HepG2 (cell line): Measurements from ENCODE around the gene CTCF.

ENCODE experiments used
- RBFOX2 ChIP-seq: fragments of 200-400 bp; formaldehyde crosslinking; IDR thresholded peaks from 2 replicates; pipeline ENCODE4 v1.6.1; 2017; ENCODE audit warnings: low read depth, mild to moderate bottlenecking, low read length
- TBP ChIP-seq: sonication (generic); formaldehyde crosslinking; IDR thresholded peaks from 2 replicates; pipeline ENCODE4 v1.5.0; 2020; ENCODE audit warnings: missing genetic modification reagents
- TF ChIP-seq, protein P1 (sequence below): sonication (generic); formaldehyde crosslinking; IDR thresholded peaks from 2 replicates; pipeline ENCODE4 v1.4.0; 2020; ENCODE audit warnings: mild to moderate bottlenecking, missing genetic modification reagents
- TF ChIP-seq, protein P2 (sequence below): IDR thresholded peaks from 2 replicates; pipeline ENCODE4 v1.6.1; 2016; ENCODE audit warnings: missing genetic modification reagents, missing compliant biosample characterization

GRCh38 chr16:67613808-67614207 is 51.5 kb downstream of the CTCF start:
- TF ChIP-seq RBFOX2 (no peak), TBP (CRISPR knock-in tag) (no peak)
- TF ChIP-seq, protein P1, sequence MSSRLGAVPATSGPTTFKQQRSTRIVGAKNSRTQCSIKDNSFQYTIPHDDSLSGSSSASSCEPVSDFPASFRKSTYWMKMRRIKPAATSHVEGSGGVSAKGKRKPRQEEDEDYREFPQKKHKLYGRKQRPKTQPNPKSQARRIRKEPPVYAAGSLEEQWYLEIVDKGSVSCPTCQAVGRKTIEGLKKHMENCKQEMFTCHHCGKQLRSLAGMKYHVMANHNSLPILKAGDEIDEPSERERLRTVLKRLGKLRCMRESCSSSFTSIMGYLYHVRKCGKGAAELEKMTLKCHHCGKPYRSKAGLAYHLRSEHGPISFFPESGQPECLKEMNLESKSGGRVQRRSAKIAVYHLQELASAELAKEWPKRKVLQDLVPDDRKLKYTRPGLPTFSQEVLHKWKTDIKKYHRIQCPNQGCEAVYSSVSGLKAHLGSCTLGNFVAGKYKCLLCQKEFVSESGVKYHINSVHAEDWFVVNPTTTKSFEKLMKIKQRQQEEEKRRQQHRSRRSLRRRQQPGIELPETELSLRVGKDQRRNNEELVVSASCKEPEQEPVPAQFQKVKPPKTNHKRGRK: no peak
- TF ChIP-seq, protein P2, sequence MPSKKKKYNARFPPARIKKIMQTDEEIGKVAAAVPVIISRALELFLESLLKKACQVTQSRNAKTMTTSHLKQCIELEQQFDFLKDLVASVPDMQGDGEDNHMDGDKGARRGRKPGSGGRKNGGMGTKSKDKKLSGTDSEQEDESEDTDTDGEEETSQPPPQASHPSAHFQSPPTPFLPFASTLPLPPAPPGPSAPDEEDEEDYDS: no peak
